Muscle layer of colon (tissue), 2 donors: ENCODE measurements around the gene LRR1.
"Not testable (repeated sequence)": the region's sequence is repeated elsewhere in the genome, so short reads cannot be mapped to it uniquely, and the experiment has no call there.

Source experiments
- H3K27ac ChIP-seq: one replicate; pipeline ENCODE4 v1.7.0; 2013; ENCODE audit warnings: low read depth, mild to moderate bottlenecking, low read length, moderate library complexity
- H3K27me3 ChIP-seq, 2 donors: one replicate each; pipeline ENCODE4 v1.7.0; 2013; ENCODE audit warnings: low read length in 2 of 2, mild to moderate bottlenecking in 2 of 2; ENCODE audit not compliant: insufficient read depth in 2 of 2, control insufficient read depth in 1 of 2
- H3K36me3 ChIP-seq: one replicate; pipeline ENCODE4 v1.7.0; 2013; ENCODE audit warnings: mild to moderate bottlenecking, low read length; ENCODE audit not compliant: insufficient read depth
- H3K4me1 ChIP-seq: one replicate; pipeline ENCODE4 v1.7.0; 2013; ENCODE audit warnings: mild to moderate bottlenecking, low read length; ENCODE audit not compliant: insufficient read depth
- H3K4me3 ChIP-seq, 2 donors: one replicate each; pipeline ENCODE4 v1.7.0; 2013; ENCODE audit warnings: low read length in 2 of 2, low read depth in 1 of 2, mild to moderate bottlenecking in 1 of 2, moderate library complexity in 1 of 2
- H3K9ac ChIP-seq: one replicate; pipeline ENCODE4 v1.7.0; 2013; ENCODE audit warnings: low read length
- H3K9me3 ChIP-seq: one replicate; pipeline ENCODE4 v1.7.0; 2013; ENCODE audit warnings: mild to moderate bottlenecking, low read length
- donor health status: abdominal sarcoma.
- donor health status: Adenocarcinoma of cecum.

Gene LRR1

DNA sequence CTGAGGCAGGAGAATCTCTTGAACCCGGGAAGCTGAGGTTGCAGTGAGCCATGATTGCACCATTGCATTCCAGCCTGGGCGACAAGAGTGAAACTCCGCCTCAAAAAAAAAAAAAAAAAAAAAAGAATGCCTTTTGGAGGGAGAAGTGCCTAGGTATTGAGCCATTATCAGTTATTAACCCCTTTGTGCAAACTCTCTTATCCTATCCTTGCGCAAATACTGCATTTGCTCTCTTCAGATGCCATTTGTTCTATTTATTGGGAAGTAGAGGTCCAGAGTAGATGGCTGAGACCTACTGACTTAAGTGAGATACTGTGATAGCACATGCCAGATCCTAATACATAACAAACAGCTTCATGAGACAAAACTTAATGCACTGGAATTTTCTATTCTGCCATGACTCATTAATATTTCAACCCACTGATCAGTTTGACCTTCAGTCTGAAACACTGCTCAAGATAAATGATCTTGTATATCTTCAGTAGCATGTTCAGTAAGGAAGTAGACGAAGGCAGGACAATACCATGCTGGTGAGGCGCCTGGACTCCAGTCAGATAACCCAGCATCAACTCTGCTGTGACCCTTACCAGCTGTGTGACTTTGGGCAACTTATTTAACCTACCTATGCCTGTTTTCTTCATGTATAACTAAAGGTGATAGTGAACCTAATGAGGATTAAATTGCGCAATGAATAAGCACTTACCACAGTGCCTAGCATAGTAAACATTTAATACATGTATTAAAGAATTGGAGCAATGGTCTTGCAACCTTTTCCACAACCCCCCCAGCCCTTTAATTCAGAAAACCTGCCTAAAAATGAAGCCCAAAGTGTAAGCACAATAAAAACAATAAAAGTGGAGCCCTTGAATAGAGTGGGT is 42.0 kb downstream of the LRR1 start:
- peaks cover 20% of the 10 kb centered on the region for H3K36me3 ChIP-seq
- peaks cover 14% of the 10 kb centered on the region for H3K4me1 ChIP-seq
- H3K9me3 ChIP-seq = no peaks in the 10 kb centered on the region
- H3K4me3 ChIP-seq = no peak overlapping the region
- H3K9ac ChIP-seq = no peak overlapping the region
- no peak overlapping the region for H3K27ac ChIP-seq
- H3K27me3 ChIP-seq = no peaks in the 10 kb centered on the region

DNA sequence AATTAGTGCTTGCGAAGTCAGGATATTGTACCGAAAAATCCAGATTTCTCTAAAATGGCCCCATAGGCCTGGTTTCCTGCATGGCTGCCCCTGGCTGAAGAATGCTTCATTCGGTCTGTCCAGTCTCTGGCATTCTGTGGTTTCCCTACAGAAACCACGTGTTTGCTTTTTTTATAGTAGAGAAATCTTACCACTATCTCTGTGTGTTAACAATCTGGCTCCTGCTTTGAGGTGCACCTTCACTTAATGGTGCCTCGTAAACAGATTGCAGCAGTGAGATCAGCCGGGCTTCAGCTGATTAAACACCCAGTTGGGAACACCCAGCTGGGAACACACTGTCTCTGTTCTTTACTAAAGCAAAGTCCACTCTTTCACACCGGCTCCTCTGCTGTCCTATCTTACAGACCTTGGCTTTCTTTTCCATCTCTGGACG is 43.0 kb downstream of the LRR1 start:
- Histone ChIP-seq H3K27me3 (no peaks in the 10 kb centered on the region), H3K4me1 (peaks cover 8% of the 10 kb centered on the region), H3K36me3 (peaks cover 18% of the 10 kb centered on the region), H3K9ac (no peak overlapping the region), H3K9me3 (no peaks in the 10 kb centered on the region), H3K4me3 (no peak overlapping the region), H3K27ac (no peak overlapping the region)

DNA sequence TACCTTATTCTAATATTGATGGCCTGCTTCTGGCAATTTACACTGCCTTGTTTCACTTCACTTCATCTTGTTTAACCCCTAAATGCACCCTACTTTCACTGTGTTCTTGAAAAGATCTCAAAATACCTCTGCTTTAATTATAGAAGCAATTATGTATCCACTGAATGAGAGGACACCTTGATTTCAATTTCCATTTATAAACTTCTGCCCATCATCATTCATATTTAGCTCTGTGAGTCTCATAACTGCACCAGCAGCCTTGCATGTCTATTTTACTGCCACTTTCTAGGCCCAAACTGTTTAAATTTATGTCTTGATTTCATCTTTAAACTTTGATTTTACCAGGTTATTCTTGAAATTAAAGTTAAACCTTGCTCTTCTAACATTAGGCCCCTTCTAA is 43.4 kb downstream of the LRR1 start:
- H3K9ac ChIP-seq = no peak overlapping the region
- H3K4me1 ChIP-seq = peaks cover 8% of the 10 kb centered on the region
- H3K36me3 ChIP-seq = peaks cover 13% of the 10 kb centered on the region
- H3K9me3 ChIP-seq = no peaks in the 10 kb centered on the region
- no peaks in the 10 kb centered on the region for H3K27me3 ChIP-seq
- H3K27ac ChIP-seq = no peak overlapping the region
- no peak overlapping the region for H3K4me3 ChIP-seq

DNA sequence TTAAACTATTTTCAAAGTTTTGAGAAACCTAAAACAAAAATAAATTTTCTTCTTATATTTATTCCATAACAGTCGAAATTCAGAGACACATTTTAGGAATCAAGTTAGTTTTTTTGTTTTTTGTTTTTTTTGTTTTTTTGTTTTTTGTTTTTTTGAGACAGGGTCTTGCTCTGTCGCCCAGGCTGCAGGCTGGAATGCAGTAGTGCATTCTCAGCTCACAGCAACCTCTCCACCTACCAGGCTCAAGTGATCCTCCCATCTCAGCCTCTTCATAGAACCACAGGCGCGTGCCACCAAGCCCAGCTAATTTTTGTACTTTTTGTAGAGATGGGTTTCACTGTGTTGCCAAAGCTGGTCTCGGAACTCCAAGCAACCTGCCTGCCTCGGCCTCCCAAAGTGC is 54.8 kb downstream of the LRR1 start:
- Histone ChIP-seq H3K27me3 (no peaks in the 10 kb centered on the region), H3K27ac (no peak overlapping the region), H3K4me1 (no peaks in the 10 kb centered on the region), H3K4me3 (no peak overlapping the region), H3K9me3 (no peaks in the 10 kb centered on the region), H3K9ac (no peak overlapping the region), H3K36me3 (no peaks in the 10 kb centered on the region)

DNA sequence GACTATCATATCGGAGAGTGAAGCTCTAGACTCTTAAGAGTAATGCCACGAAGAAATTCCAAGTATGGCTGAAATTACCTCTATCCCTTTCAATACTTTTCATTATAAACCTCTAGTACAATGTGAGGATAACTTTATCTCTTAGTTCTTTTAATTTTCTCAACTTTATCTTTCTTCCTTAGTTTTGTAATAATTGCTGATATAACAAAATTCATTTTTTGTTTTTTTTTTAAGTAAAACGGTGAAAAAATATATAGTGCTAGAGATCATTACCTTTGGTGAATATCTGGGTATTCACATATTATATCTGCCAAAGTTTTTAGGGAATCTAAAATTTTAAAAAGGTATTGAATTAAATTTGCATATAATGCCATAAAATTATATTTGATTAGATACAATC is 55.8 kb downstream of the LRR1 start:
- H3K27ac ChIP-seq = no peak overlapping the region
- no peaks in the 10 kb centered on the region for H3K27me3 ChIP-seq
- H3K36me3 ChIP-seq = no peaks in the 10 kb centered on the region
- H3K4me1 ChIP-seq = no peaks in the 10 kb centered on the region
- H3K9me3 ChIP-seq = no peaks in the 10 kb centered on the region
- H3K9ac ChIP-seq = no peak overlapping the region
- no peak overlapping the region for H3K4me3 ChIP-seq

DNA sequence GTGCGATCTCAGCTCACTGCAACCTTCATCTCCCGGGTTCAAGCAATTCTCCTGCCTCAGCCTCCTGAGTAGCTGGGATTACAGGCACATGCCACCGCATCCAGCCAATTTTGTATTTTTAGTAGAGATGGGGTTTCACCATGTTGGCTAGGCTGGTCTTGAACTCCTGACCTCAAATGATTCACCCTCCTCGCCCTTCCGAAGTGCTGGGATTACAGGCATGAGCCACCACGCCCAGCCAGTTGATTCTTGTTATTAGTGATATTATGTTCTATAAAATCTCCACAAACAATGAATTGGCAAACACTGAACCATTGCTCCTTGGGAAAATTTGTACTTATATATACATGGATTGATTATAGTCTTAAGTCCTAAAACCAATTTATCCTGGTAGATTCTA is 58.8 kb downstream of the LRR1 start:
- H3K36me3 ChIP-seq, H3K4me1 ChIP-seq, H3K9ac ChIP-seq, H3K9me3 ChIP-seq, H3K4me3 ChIP-seq, H3K27me3 ChIP-seq, H3K27ac ChIP-seq: not testable (repeated sequence)

DNA sequence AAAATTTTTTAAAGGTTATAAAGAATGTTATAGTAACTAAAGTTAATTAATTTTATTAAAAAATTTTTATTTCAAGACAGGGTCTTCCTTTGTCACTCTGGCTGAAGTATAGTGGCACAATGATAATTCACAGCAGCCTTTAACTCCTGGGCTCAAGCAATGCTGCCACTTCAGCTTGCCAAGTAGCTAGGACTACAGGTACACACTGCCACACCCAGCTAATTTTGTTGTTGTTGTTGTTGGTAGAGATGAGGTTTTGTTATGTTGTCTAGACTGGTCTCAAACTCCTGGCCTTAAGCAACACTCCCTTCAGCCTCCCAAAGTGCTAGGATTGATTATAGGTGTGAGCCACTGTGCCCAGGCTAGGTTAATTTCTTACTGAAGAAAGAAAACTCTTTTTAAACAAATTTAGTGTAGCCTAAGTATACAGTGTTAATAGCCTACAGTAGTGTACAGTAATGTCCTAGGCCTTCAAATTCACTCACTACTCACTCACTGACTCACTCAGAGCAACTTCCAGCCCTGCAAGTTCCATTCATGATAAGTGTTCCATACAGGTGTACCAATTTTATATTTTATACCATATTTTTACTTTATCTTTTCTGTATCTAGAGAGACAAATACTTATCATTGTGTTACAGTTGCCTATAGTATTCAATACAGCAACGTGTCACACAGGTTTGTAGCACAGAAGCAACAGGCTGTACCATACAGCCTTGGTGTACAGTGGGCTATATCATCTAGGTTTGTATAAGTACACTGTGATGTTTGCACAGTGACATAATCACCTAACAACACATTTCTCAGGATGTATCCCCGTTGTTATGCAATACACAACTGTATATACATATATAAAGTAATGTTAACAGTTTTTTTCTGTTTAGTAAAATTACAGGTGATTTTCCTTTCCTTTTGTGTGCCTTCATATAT is 61.1 kb downstream of the LRR1 start:
- Histone ChIP-seq H3K27me3 (no peaks in the 10 kb centered on the region), H3K9me3 (no peaks in the 10 kb centered on the region), H3K36me3 (no peaks in the 10 kb centered on the region), H3K4me3 (no peak overlapping the region), H3K9ac (no peak overlapping the region), H3K27ac (no peak overlapping the region), H3K4me1 (no peaks in the 10 kb centered on the region)
